NT2/D1 (cell line): ENCODE measurements around the gene KANK4.

Experiments used
- YY1 ChIP-seq: IDR thresholded peaks from 2 replicates; pipeline ENCODE4 v1.6.1; 2011; ENCODE audit not compliant: insufficient read length, insufficient read depth
- ZNF274 ChIP-seq: IDR thresholded peaks from 2 replicates; pipeline ENCODE4 v1.6.1; 2011; ENCODE audit warnings: mild to moderate bottlenecking, low read depth, low read length

DNA sequence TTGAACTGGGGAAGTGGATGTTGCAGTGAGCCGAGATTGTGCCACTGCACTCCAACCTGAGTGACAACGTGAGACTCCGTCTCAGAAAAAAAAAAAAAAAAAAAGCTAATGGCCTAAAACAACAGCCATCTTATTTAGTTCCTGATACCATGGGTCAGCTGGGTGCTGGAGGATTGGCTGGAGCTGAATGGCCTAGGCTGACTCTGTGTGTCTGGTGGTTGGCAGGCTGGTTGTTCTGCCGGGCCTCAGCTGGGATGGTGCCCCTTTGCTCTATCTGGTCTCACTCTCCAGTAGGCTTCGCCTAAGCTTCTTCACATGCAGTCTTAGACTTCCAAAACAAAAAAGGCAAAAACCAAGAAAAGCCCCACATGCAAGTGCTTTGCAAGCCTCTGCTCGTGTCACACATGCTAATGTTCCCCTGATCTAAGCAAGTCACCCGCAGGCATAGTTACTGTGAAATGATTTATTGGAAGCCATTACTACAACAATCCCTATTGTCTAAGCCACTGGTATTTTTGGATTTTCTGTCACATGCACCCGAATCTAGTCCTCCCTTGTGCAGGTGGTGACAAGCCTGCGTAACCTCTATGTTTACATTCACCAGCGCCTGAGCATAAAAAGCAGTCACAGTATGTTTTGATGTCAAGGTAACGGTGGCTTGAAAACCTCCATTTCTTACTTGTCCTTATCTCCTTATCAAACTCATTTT lies 39.6 kb upstream of the KANK4 start:
- TF ChIP-seq YY1 (no peak), ZNF274 (no peak)
